GM19193 (cell line): ENCODE data around the gene PSMD9.

ENCODE experiments used
- POLR2A ChIP-seq: IDR thresholded peaks from 4 replicates; pipeline ENCODE4 v1.6.1; 2011; ENCODE audit not compliant: insufficient read depth, insufficient read length; ENCODE audit errors: extremely low read depth

The PSMD9 gene

DNA sequence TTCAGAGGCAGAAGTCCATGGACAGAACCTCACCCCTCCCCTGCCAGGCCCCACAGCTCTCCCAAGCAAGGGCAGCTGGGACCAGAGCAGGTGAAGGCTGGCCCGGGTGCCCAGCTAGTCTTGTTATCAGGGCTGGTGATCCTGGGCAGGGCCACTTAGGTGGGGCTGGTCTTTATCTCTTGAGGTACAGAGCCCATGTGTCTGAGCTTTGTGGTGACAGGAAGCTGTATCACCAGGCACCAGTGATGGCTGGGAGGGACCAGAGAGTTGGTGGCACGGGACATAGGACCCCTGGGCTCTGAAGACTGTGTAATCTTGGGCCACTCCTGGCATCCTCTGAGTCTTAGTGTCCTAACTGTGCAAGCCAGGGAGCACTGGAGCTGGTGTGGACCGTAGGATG, 17.1 kb upstream of the PSMD9 start:
- no peak for TF ChIP-seq POLR2A

DNA sequence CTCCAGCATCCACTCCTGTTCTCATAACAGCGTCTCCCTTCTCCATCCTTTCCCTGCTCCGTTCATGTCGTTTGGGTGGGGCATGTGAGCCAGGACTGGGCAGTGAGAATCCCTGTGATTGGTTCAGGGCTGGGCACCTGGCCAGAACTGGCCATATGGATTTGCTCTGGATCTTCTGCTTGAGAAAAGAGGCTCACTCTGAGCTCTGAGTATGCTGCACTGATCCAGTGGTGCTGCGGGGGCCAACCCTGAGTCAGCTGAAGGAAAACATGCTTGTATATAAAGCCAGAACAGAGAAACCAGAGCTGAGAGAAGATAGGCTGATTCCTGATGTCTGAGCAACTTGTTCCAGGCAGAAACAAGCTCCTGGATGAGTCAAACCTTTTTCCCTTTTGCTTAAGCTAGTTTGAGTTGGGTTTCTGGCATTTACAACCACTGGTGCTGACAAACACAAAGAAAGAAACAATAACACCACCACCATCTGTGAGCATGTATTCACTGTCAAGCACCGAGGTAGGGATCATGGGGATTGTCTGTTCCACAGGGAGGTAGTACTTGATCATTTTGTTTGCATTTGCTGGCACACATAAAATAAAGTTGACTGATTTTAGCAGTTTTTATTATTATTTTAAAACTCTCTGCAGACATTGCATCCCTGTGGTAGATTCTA, 15.9 kb upstream of the PSMD9 start:
- no peak for TF ChIP-seq POLR2A

DNA sequence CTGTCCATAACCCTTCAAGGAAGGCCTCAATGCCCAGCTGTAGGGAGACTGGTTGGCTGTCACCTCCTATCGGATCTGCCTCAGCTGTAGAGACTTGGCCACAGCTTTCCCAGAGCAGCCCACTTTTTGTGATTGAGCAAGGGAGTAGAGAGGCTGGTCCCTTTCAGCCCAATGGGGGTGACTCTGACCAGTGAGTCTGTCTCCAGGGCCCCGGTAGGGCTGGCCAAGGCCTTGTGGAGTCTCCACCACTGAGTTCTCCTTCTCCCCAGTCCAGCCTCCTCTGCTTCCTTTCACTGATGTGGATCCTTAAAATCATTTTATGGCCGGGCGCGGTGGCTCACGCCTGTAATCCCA, 15.4 kb upstream of the PSMD9 start:
- TF ChIP-seq POLR2A: no peak

DNA sequence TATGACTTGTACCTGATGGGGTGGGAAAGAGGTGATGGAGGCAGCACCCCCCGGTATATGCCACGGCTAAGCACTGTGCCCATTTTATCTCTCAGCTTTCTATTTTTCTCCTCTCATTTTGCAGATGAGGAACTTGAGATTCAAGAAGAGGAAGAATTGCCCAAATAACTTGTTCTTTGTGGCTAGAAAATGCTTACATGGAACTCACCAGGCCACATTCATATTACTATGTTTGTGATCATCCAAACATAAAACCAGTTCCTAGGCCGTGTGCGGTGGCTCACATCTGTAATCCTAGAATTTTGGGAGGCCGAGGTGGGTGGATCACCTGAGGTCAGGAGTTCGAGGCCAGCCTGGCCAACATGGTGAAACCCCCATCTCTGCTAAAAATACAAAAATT, 14.5 kb upstream of the PSMD9 start:
- TF ChIP-seq POLR2A: no peak

- TF ChIP-seq POLR2A: no peak
Observed at GRCh38 chr12:121875582-121875981, 13.0 kb upstream of the PSMD9 start.

- no peak for TF ChIP-seq POLR2A
Observed at GRCh38 chr12:121883315-121883660, 5.3 kb upstream of the PSMD9 start.

DNA sequence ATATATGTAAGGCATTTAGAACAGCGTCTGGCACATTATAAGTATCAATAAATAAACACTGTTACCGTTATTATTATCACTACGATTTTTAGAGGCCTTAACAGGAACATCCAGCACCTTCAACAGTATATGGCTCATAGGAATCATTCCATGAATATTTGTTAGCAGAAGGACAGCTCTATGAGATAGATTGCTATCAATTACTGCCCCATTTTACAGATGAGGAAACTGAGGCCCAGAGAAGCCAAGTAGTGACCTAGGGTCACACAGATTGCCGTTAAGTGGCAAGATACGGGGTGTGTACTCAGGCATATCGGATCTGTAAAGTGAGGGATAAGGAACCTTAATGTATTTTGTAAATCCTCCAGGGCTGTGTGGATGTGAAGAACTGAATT, 510 bp upstream of the PSMD9 start:
- no peak for TF ChIP-seq POLR2A

- TF ChIP-seq POLR2A: no peak
Observed at GRCh38 chr12:121889274-121889624, 659 bp downstream of the PSMD9 start.

DNA sequence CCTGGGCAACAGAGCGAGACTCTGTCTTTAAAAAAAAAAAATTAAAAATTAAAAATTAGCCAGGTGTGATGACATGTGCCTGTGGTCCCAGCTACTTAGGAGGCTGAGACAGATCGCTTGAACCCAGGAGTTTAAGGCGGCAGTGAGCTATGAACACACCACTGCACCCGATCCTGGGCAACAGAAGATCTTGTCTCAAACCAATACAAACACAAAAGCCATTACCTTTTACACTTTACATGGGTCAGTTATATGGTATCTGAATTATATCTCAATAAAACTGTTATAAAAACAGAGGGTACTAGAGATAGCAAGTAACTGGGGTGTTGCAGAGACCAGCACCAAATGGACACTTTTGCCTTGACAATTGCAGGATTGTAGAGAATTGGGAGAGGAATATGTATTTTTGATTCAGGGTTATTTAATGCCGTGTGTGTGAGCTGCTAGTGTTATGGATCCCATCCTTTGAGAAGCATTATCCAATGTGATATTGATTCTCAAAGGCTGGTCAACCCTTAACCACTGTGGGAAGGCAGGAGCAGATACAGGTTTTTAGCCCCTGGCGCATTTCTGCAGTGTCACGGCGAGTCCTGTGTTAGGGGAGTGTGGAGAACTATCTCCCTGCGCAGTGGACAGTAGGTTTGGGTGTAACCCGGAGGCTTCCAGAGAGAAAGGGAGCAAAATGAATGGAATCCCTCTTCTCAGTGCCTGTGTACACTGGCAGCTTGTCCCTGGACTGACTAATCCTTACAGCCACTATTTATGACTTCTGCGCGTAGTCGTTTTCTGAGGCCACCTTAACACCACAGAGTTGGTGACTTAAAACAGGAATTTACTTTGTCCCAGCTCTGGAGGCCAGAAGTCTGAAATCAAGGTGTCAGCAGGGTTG, 4.3 kb downstream of the PSMD9 start:
- no peak for TF ChIP-seq POLR2A

- TF ChIP-seq POLR2A: no peak
Observed at GRCh38 chr12:121893961-121894460, 5.4 kb downstream of the PSMD9 start.

DNA sequence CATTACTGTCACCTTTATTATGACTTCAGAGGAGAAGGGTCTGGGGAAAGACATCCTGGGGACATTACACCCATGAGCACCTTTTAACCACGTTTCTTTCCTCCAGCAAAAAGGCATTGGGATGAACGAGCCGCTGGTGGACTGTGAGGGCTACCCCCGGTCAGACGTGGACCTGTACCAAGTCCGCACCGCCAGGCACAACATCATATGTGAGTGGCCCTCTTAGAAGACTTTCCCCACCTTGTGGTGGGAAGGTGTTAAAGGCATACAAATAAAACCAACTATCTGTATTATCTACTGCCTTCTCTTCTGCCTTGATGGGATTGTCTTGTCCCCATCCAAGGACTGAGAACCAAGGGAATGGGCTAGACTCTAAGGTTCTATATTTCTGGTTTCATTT, 6.0 kb downstream of the PSMD9 start:
- TF ChIP-seq POLR2A: no peak

DNA sequence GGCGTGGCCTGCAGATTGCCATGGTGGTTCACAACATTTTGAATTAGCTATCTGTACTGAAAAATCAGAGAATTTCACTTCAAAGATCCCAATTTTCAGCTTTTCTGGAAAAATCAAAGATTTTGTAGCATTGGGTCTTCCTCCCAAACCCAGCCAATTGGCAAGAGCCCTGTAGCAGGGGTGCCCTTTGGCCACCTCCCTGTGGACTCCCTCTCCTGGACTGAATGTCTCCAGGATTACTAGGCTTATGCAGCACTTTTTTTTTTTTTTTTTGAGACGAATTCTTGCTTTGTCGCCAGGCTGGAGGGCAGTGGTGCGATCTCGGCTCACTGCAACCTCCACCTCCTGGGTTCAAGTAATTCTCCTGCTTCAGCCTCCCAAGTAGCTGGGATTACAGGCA, 9.7 kb downstream of the PSMD9 start:
- no peak for TF ChIP-seq POLR2A

DNA sequence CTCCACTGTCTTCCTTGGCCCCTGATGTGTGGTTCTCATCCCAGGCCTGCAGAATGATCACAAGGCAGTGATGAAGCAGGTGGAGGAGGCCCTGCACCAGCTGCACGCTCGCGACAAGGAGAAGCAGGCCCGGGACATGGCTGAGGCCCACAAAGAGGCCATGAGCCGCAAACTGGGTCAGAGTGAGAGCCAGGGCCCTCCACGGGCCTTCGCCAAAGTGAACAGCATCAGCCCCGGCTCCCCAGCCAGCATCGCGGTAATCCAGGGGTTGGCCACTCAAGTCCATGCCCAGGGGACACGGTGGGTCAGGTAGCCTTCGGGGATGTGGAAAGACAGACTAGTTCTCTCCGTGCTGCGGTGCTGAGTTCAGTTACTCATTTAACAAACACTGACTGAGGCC, 11.0 kb downstream of the PSMD9 start:
- no peak for TF ChIP-seq POLR2A

DNA sequence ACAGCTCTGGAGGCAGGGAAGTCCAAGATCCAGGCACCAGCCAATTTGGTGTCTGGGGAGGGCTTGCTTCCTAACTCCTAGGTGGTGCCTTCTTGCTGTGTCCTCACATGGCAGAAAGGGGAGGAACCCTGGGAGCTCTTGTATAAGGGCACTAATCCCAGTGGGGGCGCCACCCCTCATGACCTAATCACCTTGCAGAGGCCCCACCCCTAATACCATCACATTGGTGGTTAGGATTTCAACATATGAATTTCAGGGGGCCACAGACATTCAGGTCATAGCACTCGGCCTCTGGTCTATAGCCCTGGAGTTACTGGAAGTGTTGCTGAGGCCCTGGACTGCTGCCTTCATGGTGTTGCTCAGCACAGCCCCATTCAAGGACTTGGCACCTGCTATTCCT, 14.6 kb downstream of the PSMD9 start:
- TF ChIP-seq POLR2A: no peak

GRCh38 chr12:121905746-121906145, 17.2 kb downstream of the PSMD9 start:
- TF ChIP-seq POLR2A: no peak

GRCh38 chr12:121908702-121909101, 20.1 kb downstream of the PSMD9 start:
- TF ChIP-seq POLR2A: no peak

- TF ChIP-seq POLR2A: no peak
Observed at GRCh38 chr12:121911824-121912585, 23.4 kb downstream of the PSMD9 start.
